Trophoblast cell (in vitro differentiated cells and primary cell): ENCODE data around the gene TSKU.

Source experiments
- DNase-seq, 2 donors: peaks; one replicate each; pipeline ENCODE4 v3.0.0-alpha.2; 2016
- H2AFZ ChIP-seq: 2 replicates; pipeline ENCODE4 v1.6.1; 2013; ENCODE audit warnings: low read length, moderate library complexity, mild to moderate bottlenecking; ENCODE audit not compliant: insufficient read depth, poor library complexity
- H2AK5ac ChIP-seq: 2 replicates; pipeline ENCODE4 v1.6.1; 2013; ENCODE audit warnings: mild to moderate bottlenecking, low read length
- H2BK120ac ChIP-seq: 2 replicates; pipeline ENCODE4 v1.6.1; 2013; ENCODE audit warnings: low read length, mild to moderate bottlenecking, moderate library complexity; ENCODE audit not compliant: insufficient read depth, poor library complexity
- H2BK12ac ChIP-seq: 2 replicates; pipeline ENCODE4 v1.6.1; 2013; ENCODE audit warnings: mild to moderate bottlenecking, low read length, moderate library complexity
- H2BK5ac ChIP-seq: 2 replicates; pipeline ENCODE4 v1.6.1; 2013; ENCODE audit warnings: low read length, low read depth, moderate library complexity, mild to moderate bottlenecking; ENCODE audit not compliant: poor library complexity
- H3K14ac ChIP-seq: 2 replicates; pipeline ENCODE4 v1.6.1; 2013; ENCODE audit warnings: mild to moderate bottlenecking, low read length
- H3K18ac ChIP-seq: 2 replicates; pipeline ENCODE4 v1.6.1; 2013; ENCODE audit warnings: mild to moderate bottlenecking, low read length
- H3K23ac ChIP-seq: 2 replicates; pipeline ENCODE4 v1.6.1; 2013; ENCODE audit warnings: low read length
- H3K27ac ChIP-seq: 2 replicates; pipeline ENCODE4 v1.5.1; 2013; ENCODE audit warnings: low read depth, mild to moderate bottlenecking, inconsistent platforms, low read length, moderate library complexity
- H3K27me3 ChIP-seq: 2 replicates; pipeline ENCODE4 v1.6.1; 2013; ENCODE audit warnings: inconsistent platforms, mild to moderate bottlenecking, low read length, moderate library complexity; ENCODE audit not compliant: insufficient read depth
- H3K36me3 ChIP-seq, 2 experiments: 1 replicate in 1 of 2; 2 replicates in 1 of 2; pipeline ENCODE4 v1.6.1; 2013; ENCODE audit warnings: low read length in 2 of 2, mild to moderate bottlenecking in 2 of 2, moderate library complexity in 1 of 2; ENCODE audit not compliant: insufficient read depth in 2 of 2, control insufficient read depth in 1 of 2
- H3K4ac ChIP-seq: 2 replicates; pipeline ENCODE4 v1.6.1; 2013; ENCODE audit warnings: low read depth, mild to moderate bottlenecking, low read length, moderate library complexity
- H3K4me1 ChIP-seq, 2 experiments: 1 replicate in 1 of 2; 2 replicates in 1 of 2; pipeline ENCODE4 v1.6.1; 2013; ENCODE audit warnings: low read length in 2 of 2, mild to moderate bottlenecking in 2 of 2, moderate library complexity in 1 of 2; ENCODE audit not compliant: insufficient read depth in 2 of 2, control insufficient read depth in 1 of 2
- H3K4me2 ChIP-seq: 2 replicates; pipeline ENCODE4 v1.6.1; 2013; ENCODE audit warnings: inconsistent platforms, mild to moderate bottlenecking, low read length, moderate library complexity
- H3K4me3 ChIP-seq: 2 replicates; pipeline ENCODE4 v1.5.1; 2013; ENCODE audit warnings: mild to moderate bottlenecking, low read depth, low read length, inconsistent platforms
- H3K79me1 ChIP-seq: one replicate; pipeline ENCODE4 v1.6.1; 2013; ENCODE audit warnings: low read length
- H3K79me2 ChIP-seq: 2 replicates; pipeline ENCODE4 v1.6.1; 2013; ENCODE audit warnings: low read length, mild to moderate bottlenecking; ENCODE audit not compliant: control insufficient read depth, insufficient read depth, poor library complexity
- H3K9ac ChIP-seq: 2 replicates; pipeline ENCODE4 v1.6.1; 2013; ENCODE audit warnings: mild to moderate bottlenecking, low read length
- H3K9me3 ChIP-seq: 2 replicates; pipeline ENCODE4 v1.6.1; 2013; ENCODE audit warnings: low read depth, mild to moderate bottlenecking, control low read depth, inconsistent platforms, low read length; ENCODE audit not compliant: insufficient read depth
- H4K12ac ChIP-seq: 2 replicates; pipeline ENCODE4 v1.6.1; 2013; ENCODE audit warnings: low read depth, mild to moderate bottlenecking, low read length, moderate library complexity
- H4K8ac ChIP-seq: 2 replicates; pipeline ENCODE4 v1.6.1; 2013; ENCODE audit warnings: low read depth, mild to moderate bottlenecking, low read length, moderate library complexity
- H4K91ac ChIP-seq: one replicate; pipeline ENCODE4 v1.6.1; 2013; ENCODE audit warnings: low read depth, mild to moderate bottlenecking, low read length, moderate library complexity
- WGBS: extraction: QIAGEN DNeasy Blood & Tissue Kit; methylation state at CpG from one replicate; pipeline ENCODE4 v1.1.7; 2013; ENCODE audit warnings: missing lambda C conversion rate; ENCODE audit not compliant: insufficient read length, insufficient coverage; ENCODE audit errors: extremely low coverage; 5-methylcytosine and 5-hydroxymethylcytosine counted together

The TSKU gene

DNA sequence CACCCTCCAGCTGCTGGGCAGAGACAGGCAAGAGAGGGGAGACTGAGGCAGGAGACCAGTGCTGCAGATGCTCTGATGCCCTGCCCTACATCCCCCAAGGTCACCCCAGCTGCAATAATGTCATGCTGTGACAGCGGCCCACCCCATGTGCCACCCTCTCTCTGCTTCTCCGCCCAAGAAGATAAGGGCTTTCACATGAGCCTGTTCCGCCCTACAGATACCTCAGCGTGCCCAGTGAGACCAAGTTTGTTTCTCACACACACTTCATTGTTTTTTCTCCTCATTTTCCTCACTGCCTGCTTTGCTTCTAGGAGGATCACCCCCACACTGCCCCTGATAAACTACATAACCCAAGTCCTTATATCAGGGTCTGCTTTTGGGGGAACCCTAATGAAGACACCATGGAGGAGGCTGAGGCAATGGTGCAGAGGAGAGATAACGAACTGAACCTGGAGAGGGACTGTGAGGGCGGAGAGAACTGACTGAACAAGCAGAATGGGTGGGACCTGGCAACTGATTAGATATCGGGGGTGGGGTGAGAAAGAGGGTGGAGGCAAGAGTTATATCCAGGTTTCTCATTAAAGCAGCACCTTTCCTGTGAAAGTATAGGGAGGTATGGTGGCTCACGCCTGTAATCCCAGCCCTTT is 37.5 kb upstream of the TSKU start:
- H3K9ac ChIP-seq = no peak overlapping the region
- H2BK5ac ChIP-seq = no peak overlapping the region
- H3K18ac ChIP-seq = no peak overlapping the region

DNA sequence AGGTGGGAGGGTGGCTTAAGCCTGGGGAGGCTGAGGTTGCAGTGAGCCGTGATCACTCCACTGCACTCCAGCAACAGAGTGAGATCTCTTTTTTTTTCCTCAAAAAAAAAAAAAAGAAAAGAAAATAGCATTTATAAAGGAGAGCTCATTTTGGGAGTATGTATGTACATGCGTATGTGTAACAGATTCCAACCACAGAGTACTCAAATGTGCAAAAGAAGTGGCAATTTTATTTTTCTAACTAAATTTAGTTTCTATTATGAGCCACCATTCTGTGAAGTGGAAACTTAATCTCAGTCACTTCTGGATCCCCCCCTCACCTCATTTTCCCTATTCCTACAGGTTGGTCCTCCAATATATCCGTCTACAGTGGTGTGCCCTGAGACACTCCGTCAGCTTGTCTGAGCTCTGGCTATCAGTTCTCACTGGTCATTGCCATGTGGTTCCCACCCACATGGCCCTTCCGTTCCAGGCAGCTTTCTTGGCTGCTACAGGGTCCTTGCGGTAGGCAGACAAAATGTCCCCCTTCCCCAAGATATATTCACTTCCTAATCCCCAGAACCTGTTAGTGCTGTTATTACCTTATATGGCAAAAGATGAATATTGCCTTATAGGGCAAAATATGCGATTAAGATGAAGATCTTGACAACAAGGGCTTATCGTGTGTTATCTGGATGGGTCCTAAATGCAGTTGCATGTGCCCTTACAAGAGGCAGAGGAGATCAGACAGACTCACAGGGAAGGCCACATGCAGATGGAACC is 35.8 kb upstream of the TSKU start:
- H3K23ac ChIP-seq = no peak overlapping the region
- no peak overlapping the region for H3K18ac ChIP-seq
- DNase-seq = peak in 1 of 2 donors; percentile 34
- H3K4me2 ChIP-seq = no peak overlapping the region
- H3K14ac ChIP-seq = no peak overlapping the region
- no peaks in the 10 kb centered on the region for H3K79me1 ChIP-seq
- WGBS = no CpG with 5 or more reads among the region's 8 CpGs
- no peak overlapping the region for H2BK5ac ChIP-seq
- H3K4me3 ChIP-seq = no peak overlapping the region
- peaks cover under 1% of the 10 kb centered on the region for H3K9me3 ChIP-seq
- no peaks in the 10 kb centered on the region for H3K36me3 ChIP-seq
- H2AK5ac ChIP-seq = no peak overlapping the region
- no peak overlapping the region for H3K27ac ChIP-seq
- H3K79me2 ChIP-seq = no peaks in the 10 kb centered on the region
- no peak overlapping the region for H3K4ac ChIP-seq
- no peak overlapping the region for H2AFZ ChIP-seq
- H3K4me1 ChIP-seq = no peaks in the 10 kb centered on the region
- no peak overlapping the region for H3K9ac ChIP-seq
- no peak overlapping the region for H4K12ac ChIP-seq
- H4K91ac ChIP-seq = no peak overlapping the region
- no peak overlapping the region for H2BK120ac ChIP-seq
- no peak overlapping the region for H2BK12ac ChIP-seq
- no peaks in the 10 kb centered on the region for H3K27me3 ChIP-seq
- no peak overlapping the region for H4K8ac ChIP-seq

More for the DNA sequence above, 37.5 kb upstream of the TSKU start:
- Histone ChIP-seq H3K9me3 (no peaks in the 10 kb centered on the region), H3K4me2 (no peak overlapping the region), H2AK5ac (no peak overlapping the region), H3K36me3 (no peaks in the 10 kb centered on the region), H3K79me1 (no peaks in the 10 kb centered on the region), H4K91ac (no peak overlapping the region), H3K27me3 (no peaks in the 10 kb centered on the region), H4K12ac (no peak overlapping the region), H3K14ac (no peak overlapping the region), H3K4ac (no peak overlapping the region), H3K79me2 (no peaks in the 10 kb centered on the region), H3K4me1 (no peaks in the 10 kb centered on the region), H2AFZ (no peak overlapping the region), H3K23ac (no peak overlapping the region), H4K8ac (no peak overlapping the region), H2BK12ac (no peak overlapping the region), H2BK120ac (no peak overlapping the region), H3K27ac (no peak overlapping the region), H3K4me3 (no peak overlapping the region)
- WGBS = no CpG with 5 or more reads among the region's 8 CpGs
- DNase-seq = no peak

DNA sequence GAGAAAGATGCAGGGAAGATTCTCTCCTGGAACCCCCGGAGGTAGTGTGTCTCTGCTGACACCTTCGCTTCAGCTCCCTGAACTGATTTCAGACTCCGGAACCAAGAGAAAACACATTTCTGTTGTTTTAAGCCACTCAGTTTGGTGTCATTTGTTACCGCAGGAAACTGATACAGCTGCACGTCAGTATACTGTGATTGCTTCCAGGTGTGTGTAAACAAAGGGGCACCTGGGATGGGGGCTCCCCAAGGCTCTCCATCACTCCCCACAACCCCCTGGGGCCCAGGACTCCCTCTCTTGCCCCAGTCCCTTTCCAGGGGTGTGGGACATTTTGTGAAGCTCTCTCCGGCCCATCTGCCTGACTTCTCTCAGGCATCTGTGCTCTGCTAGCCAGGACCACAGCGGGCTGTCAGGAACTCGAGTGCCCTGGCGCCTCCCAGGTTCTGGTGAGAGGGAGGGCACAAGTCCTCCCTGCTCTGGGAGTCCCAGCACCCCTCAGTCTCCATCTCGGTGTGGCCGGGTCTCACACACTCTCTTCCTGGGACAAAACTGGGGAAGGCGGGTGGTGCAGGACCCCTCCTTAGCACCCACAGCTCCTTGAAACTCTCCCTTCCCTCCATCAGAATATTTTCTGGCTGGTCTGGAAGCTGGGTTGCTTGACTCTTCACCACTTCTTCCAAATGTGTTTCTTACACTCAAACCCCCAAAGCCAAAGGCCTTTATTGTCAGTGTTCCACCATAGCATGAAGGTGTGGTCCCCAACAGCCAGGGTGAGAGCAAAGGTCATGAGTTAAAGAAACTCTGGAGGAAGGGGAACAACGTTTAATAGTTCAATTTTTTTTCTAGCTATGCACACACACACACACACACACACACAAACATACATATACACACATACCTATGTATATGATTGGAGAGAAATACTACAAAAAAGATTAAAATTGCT is 35.0 kb upstream of the TSKU start:
- Histone ChIP-seq H4K8ac (no peak overlapping the region), H2AFZ (no peak overlapping the region), H3K23ac (no peak overlapping the region), H3K18ac (no peak overlapping the region), H3K79me1 (no peaks in the 10 kb centered on the region), H3K4me1 (peaks cover 3 to 5% of the 10 kb centered on the region in 2 experiments), H4K91ac (no peak overlapping the region), H3K27ac (no peak overlapping the region), H3K9me3 (peaks cover 1% of the 10 kb centered on the region), H3K36me3 (no peaks in the 10 kb centered on the region), H3K4me2 (no peak overlapping the region), H4K12ac (no peak overlapping the region), H3K27me3 (no peaks in the 10 kb centered on the region), H2BK120ac (no peak overlapping the region), H2BK5ac (no peak overlapping the region), H2BK12ac (no peak overlapping the region), H3K4me3 (no peak overlapping the region), H3K14ac (no peak overlapping the region), H3K9ac (no peak overlapping the region), H3K79me2 (no peaks in the 10 kb centered on the region), H2AK5ac (no peak overlapping the region), H3K4ac (no peak overlapping the region)
- WGBS = no CpG with 5 or more reads among the region's 13 CpGs
- DNase-seq = no peak

DNA sequence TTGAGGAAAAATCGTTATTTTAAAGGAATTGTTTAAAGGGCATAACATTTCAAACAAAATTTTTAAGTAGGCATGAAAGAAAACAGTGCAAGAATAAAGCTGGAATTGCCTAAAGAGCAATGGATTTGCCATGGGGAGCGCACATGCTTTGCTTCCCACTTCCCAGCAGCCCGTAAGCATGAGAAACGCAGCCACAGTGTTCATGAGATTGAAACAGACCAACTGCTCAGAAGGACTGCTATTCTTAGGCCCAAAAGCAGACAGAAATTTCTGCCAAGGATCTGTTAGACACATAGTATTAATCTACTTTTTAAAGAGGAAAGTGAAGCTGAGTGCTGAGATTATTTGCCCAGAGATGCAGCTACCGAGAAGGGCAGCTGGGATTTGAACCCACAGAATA is 34.2 kb upstream of the TSKU start:
- H2AK5ac ChIP-seq = no peak overlapping the region
- no peak overlapping the region for H2BK120ac ChIP-seq
- no peaks in the 10 kb centered on the region for H3K36me3 ChIP-seq
- no peak overlapping the region for H3K4ac ChIP-seq
- DNase-seq = no peak
- H3K27ac ChIP-seq = no peak overlapping the region
- peaks cover 3 to 5% of the 10 kb centered on the region in 2 experiments for H3K4me1 ChIP-seq
- H3K9me3 ChIP-seq = peaks cover 1% of the 10 kb centered on the region
- no peak overlapping the region for H2AFZ ChIP-seq
- H3K14ac ChIP-seq = no peak overlapping the region
- no peaks in the 10 kb centered on the region for H3K79me1 ChIP-seq
- H3K79me2 ChIP-seq = no peaks in the 10 kb centered on the region
- H3K4me3 ChIP-seq = no peak overlapping the region
- H3K4me2 ChIP-seq = no peak overlapping the region
- H2BK12ac ChIP-seq = no peak overlapping the region
- no peak overlapping the region for H2BK5ac ChIP-seq
- H4K12ac ChIP-seq = no peak overlapping the region
- H3K23ac ChIP-seq = no peak overlapping the region
- no peak overlapping the region for H3K18ac ChIP-seq
- no peak overlapping the region for H3K9ac ChIP-seq
- H4K8ac ChIP-seq = no peak overlapping the region
- no peaks in the 10 kb centered on the region for H3K27me3 ChIP-seq
- WGBS = no CpG with 5 or more reads among the region's 5 CpGs
- no peak overlapping the region for H4K91ac ChIP-seq
